Loucy (cell line): ENCODE measurements around the gene CFAP119.

ENCODE experiments used
- H2AFZ ChIP-seq: fragments of 200-600 bp; sonication (generic); 2 replicates; pipeline ENCODE4 v1.6.0; 2016; ENCODE audit warnings: antibody characterized with exemption, mild to moderate bottlenecking, low read length, moderate library complexity
- H3F3A ChIP-seq: fragments of 200-600 bp; 2 replicates; pipeline ENCODE4 v1.6.0; 2016; ENCODE audit warnings: antibody characterized with exemption, low read depth, mild to moderate bottlenecking
- H3K27me3 ChIP-seq: fragments of 200-600 bp; sonication (generic); 2 replicates; pipeline ENCODE4 v1.6.1; 2014; ENCODE audit warnings: low read length, mild to moderate bottlenecking; ENCODE audit not compliant: insufficient read depth, poor library complexity, severe bottlenecking
- H3K36me3 ChIP-seq: fragments of 200-600 bp; sonication (generic); 2 replicates; pipeline ENCODE4 v1.6.1; 2016; ENCODE audit warnings: low read length; ENCODE audit not compliant: insufficient read depth
- H3K4me1 ChIP-seq: fragments of 200-600 bp; sonication (generic); 2 replicates; pipeline ENCODE4 v1.5.1; 2014; ENCODE audit warnings: low read length, mild to moderate bottlenecking; ENCODE audit not compliant: insufficient read depth, poor library complexity, severe bottlenecking
- H3K4me2 ChIP-seq: fragments of 200-600 bp; sonication (generic); 2 replicates; pipeline ENCODE4 v1.6.0; 2014; ENCODE audit warnings: antibody characterized with exemption, low read length, low read depth, mild to moderate bottlenecking; ENCODE audit not compliant: poor library complexity, severe bottlenecking
- H3K4me3 ChIP-seq: fragments of 200-600 bp; sonication (generic); 2 replicates; pipeline ENCODE4 v1.5.1; 2014; ENCODE audit warnings: low read length, mild to moderate bottlenecking, mixed read lengths; ENCODE audit not compliant: poor library complexity, severe bottlenecking
- H3K79me2 ChIP-seq: fragments of 200-600 bp; sonication (generic); 2 replicates; pipeline ENCODE4 v1.6.1; 2014; ENCODE audit warnings: low read length; ENCODE audit not compliant: insufficient read depth
- H3K9ac ChIP-seq: fragments of 200-600 bp; sonication (generic); 2 replicates; pipeline ENCODE4 v1.6.0; 2014; ENCODE audit warnings: mild to moderate bottlenecking, low read depth, low read length, moderate library complexity; ENCODE audit not compliant: poor library complexity, severe bottlenecking
- H3K9me2 ChIP-seq: fragments of 200-600 bp; sonication (generic); replicated peaks from 2 replicates; pipeline ENCODE4 v1.6.1; 2016; ENCODE audit warnings: low read depth, low read length, mixed read lengths
- H3K9me3 ChIP-seq: fragments of 200-600 bp; sonication (generic); 2 replicates; pipeline ENCODE4 v1.6.1; 2014; ENCODE audit warnings: mild to moderate bottlenecking, antibody characterized with exemption, low read length, low read depth; ENCODE audit not compliant: insufficient read depth
- H4K20me1 ChIP-seq: fragments of 200-600 bp; sonication (generic); 2 replicates; pipeline ENCODE4 v1.6.0; 2014; ENCODE audit warnings: antibody characterized with exemption, low read length, mild to moderate bottlenecking; ENCODE audit not compliant: insufficient read depth, poor library complexity, severe bottlenecking
- EZH2phosphoT487 ChIP-seq: fragments of 200-600 bp; IDR thresholded peaks from 2 replicates; pipeline ENCODE4 v1.6.1; 2018; ENCODE audit warnings: antibody characterized with exemption, mild to moderate bottlenecking, moderate library complexity, borderline replicate concordance
- TF ChIP-seq, protein P1 (sequence below): fragments of 200-600 bp; sonication (generic); conservative IDR thresholded peaks from 2 replicates; pipeline ENCODE4 v1.5.1; 2014; ENCODE audit warnings: mild to moderate bottlenecking, antibody characterized with exemption, low read length

CFAP119 gene

DNA sequence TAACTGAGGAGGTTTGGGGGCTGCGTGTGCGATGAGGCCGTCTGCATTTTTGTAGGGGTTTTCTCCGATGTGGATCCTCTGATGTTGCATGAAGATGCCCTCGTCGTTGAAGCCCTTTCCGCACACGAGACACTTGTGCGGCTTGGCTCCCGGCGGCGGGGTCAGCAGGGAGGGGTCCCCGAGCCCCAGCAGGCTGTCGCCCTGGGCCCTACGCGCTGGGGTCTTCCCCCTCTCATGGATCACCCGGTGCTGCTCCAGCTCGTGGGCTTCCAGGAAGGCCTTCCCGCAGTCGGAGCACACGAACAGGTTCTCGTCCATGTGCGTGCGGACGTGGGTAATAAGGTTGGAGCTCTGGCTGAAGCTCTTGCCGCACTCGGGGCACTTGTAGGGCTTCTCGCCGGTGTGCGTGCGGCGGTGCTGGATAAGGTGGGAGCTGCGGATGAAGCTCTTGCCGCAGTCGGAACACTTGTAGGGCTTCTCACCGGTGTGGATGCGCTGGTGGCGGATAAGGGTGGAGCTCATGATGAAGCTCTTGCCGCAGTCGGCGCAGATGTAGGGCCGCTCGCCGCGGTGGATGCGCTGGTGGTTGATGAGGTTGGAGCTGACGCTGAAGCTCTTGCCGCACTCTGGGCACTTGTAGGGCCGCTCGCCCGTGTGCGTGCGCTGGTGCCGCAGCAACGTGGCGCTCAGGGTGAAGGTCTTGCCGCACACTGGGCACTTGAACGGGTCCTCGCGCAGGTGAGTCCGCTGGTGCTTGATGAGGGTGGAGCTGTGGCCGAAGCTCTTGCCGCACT is 20.8 kb upstream of the CFAP119 start:
- no peaks in the 10 kb centered on the region for H3K9me3 ChIP-seq

DNA sequence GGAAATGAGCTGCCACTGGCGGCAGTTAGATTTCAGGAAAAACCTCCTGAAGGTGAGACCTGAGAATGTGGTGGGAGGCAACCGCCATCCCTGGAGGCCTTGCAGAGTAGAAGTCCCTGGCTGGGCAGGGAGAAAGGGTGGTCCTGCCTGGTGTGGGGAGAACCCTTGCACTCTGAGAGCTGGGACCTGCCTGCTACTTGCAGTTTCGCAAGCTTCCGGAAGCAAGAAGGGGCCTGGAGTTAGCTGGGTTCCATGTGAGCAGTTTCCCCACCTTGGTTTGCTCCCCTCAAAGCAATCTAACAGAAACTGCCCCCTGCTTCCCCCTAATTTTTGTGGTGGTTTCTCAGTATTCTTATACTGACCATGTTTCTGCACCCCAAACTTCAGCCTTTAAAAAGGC is 18.7 kb upstream of the CFAP119 start:
- TF ChIP-seq, protein P1, sequence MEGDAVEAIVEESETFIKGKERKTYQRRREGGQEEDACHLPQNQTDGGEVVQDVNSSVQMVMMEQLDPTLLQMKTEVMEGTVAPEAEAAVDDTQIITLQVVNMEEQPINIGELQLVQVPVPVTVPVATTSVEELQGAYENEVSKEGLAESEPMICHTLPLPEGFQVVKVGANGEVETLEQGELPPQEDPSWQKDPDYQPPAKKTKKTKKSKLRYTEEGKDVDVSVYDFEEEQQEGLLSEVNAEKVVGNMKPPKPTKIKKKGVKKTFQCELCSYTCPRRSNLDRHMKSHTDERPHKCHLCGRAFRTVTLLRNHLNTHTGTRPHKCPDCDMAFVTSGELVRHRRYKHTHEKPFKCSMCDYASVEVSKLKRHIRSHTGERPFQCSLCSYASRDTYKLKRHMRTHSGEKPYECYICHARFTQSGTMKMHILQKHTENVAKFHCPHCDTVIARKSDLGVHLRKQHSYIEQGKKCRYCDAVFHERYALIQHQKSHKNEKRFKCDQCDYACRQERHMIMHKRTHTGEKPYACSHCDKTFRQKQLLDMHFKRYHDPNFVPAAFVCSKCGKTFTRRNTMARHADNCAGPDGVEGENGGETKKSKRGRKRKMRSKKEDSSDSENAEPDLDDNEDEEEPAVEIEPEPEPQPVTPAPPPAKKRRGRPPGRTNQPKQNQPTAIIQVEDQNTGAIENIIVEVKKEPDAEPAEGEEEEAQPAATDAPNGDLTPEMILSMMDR: no peak
- no peak for TF ChIP-seq EZH2phosphoT487
- H3K4me2 ChIP-seq: no peak overlapping the region
- H3K79me2 ChIP-seq: peaks cover 9% of the 10 kb centered on the region; the same call in 1 of the 2 replicates
- H4K20me1 ChIP-seq: no peaks in the 10 kb centered on the region
- H3K27me3 ChIP-seq: no peaks in the 10 kb centered on the region
- H3K9me2 ChIP-seq: no peaks in the 10 kb centered on the region
- H3K36me3 ChIP-seq: peaks cover 16% of the 10 kb centered on the region; the same call in 1 of the 2 replicates
- H3K9ac ChIP-seq: no peak overlapping the region
- no peak overlapping the region for H2AFZ ChIP-seq
- H3K4me1 ChIP-seq: no peaks in the 10 kb centered on the region
- H3K4me3 ChIP-seq: no peak overlapping the region
- no peaks in the 10 kb centered on the region for H3K9me3 ChIP-seq
- H3F3A ChIP-seq: no peaks in the 10 kb centered on the region

More for the DNA sequence above, 20.8 kb upstream of the CFAP119 start:
- no peaks in the 10 kb centered on the region for H3K27me3 ChIP-seq
- H3K4me3 ChIP-seq: no peak overlapping the region
- H4K20me1 ChIP-seq: no peaks in the 10 kb centered on the region
- H3K4me1 ChIP-seq: peaks cover 11% of the 10 kb centered on the region
- peaks cover 16% of the 10 kb centered on the region; the same call in 1 of the 2 replicates for H3K36me3 ChIP-seq
- no peaks in the 10 kb centered on the region for H3K9me2 ChIP-seq
- no peak overlapping the region for H3K9ac ChIP-seq
- no peak overlapping the region for H2AFZ ChIP-seq
- peaks cover 23% of the 10 kb centered on the region for H3K79me2 ChIP-seq
- H3K4me2 ChIP-seq: no peak overlapping the region
- TF ChIP-seq, protein P1: no peak
- TF ChIP-seq EZH2phosphoT487: no peak
- H3F3A ChIP-seq: no peaks in the 10 kb centered on the region

DNA sequence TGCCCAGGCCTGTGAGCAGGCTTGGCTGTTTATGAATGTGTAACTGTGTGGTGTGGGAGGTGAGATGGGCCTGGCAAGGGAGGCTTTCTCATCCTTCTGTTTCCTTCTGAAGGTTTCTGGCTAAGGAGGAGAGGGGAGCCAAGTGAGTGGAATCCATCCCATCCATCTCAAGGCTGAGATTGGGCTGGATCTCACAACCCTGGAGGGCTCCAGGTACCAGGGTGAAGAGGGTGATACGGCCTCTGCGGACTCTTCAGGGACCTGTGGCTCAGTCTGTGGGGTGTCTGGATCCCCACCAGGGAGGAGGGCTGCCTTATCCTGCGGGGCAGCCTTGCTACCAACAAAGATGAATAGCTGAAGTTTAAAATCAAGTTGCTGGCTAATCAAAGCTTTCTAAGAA is 18.2 kb upstream of the CFAP119 start:
- no peaks in the 10 kb centered on the region for H4K20me1 ChIP-seq
- peaks cover 16% of the 10 kb centered on the region; the same call in 1 of the 2 replicates for H3K36me3 ChIP-seq
- H3K4me2 ChIP-seq: no peak overlapping the region

More for the DNA sequence above, 18.2 kb upstream of the CFAP119 start:
- Histone ChIP-seq H3F3A (no peaks in the 10 kb centered on the region), H3K79me2 (peaks cover 3% of the 10 kb centered on the region; the same call in 1 of the 2 replicates), H2AFZ (no peak overlapping the region), H3K9ac (no peak overlapping the region), H3K4me3 (no peak overlapping the region), H3K27me3 (no peaks in the 10 kb centered on the region), H3K4me1 (no peaks in the 10 kb centered on the region), H3K9me3 (no peaks in the 10 kb centered on the region), H3K9me2 (no peaks in the 10 kb centered on the region)
- TF ChIP-seq EZH2phosphoT487: no peak
- TF ChIP-seq, protein P1: no peak
